HT1080 (cell line): ENCODE measurements around the gene HOXD9. TPM values are rescaled to one million over a fixed set of nuclear protein-coding genes. Genes with fewer than 3 reads are reported as not detected.
A peak's percentile ranks its signal among the peaks of the same experiment; 100 is the strongest.

ENCODE experiments used
- DNase-seq: peaks from one replicate; pipeline ENCODE4 v3.0.0-alpha.2; 2015; ENCODE audit warnings: low read depth
- total RNA-seq: library from RNA; depleted of rRNA; stranded (reverse); fragments of >200 nt; shearing (Covaris generic); gene quantifications from 2 replicates; pipeline ENCODE4 v1.2.3, GENCODE V29; 2014

HOXD9 gene
- total RNA-seq, 1 experiment from 2014 or later, result 0.53 TPM

DNA sequence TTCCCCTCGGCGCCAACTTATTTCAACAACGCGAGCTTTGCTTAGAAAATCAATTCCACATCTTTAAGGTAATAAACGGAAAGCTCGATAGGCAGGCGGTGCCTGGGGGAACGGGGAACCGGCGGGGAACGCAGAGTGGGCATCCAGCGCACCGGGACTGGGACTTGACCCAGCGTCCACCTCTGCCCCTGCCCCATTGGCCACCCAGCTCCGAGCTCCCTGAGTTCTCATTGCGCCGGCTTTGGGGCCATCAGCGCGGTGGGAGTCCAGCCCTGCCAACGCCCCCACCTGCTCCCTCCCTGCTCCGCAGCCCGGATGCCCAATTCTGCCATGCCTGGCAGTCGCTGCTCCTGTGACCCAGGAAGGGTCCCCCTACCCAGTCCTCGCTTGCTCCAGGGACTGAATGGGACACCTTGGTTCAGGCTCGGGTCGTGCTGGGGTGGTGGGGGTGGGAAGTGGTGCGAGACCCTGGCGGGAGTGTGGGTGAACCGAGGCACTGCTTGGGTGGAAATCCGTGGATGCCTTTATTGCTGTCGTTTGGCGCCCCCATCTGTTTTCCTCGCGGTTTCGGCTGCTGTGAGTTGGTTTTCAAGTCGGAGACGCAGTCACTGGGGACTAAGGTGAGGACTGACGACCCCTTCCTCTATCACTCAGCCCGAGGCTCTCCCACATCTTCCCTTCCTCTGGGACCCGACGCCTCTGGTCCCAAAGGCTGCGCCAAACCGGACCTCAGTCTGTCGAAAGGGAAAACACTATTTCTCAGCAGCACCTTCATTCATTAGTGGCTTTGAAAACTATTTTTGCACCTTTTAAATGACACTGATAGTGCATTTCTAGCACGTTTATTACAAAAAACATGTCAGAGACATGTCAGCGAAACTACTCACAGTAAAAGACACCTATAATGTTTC, 36.4 kb upstream of the HOXD9 start:
- peak; percentile 25 for DNase-seq

DNA sequence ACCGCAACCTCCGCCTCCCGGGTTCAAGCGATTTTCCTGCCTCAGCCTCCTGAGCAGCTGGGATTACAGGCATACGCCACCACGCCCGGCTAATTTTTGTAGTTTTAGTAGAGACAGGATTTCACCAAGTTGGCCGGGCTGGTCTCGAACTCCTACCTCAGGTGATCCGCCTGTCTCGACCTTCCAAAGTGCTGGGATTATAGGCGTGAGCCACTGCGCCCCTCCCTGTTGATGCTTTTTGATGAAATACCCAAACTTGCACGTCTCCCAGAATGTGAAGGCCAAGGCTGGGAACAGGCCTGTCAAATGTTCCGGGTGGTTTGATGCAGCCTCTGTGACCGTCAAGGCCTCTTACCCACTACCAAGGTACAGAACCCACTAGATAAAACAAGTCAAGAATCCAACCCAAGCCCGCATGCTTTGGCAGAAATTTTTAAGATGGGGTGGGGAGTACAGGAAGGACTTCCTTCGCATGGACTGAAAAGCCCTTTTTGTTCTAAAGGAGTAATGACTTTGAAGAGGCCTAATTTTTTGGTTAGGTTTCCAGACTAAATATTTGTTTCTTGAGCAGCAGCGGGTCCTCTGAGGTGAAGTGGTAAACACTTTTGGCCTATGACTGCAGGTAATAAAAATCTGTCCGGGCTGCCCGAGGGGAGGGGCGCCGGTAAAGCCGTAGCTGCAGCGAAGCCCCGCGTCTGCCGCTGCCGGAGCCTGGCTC, 35.0 kb upstream of the HOXD9 start:
- no peak for DNase-seq

DNA sequence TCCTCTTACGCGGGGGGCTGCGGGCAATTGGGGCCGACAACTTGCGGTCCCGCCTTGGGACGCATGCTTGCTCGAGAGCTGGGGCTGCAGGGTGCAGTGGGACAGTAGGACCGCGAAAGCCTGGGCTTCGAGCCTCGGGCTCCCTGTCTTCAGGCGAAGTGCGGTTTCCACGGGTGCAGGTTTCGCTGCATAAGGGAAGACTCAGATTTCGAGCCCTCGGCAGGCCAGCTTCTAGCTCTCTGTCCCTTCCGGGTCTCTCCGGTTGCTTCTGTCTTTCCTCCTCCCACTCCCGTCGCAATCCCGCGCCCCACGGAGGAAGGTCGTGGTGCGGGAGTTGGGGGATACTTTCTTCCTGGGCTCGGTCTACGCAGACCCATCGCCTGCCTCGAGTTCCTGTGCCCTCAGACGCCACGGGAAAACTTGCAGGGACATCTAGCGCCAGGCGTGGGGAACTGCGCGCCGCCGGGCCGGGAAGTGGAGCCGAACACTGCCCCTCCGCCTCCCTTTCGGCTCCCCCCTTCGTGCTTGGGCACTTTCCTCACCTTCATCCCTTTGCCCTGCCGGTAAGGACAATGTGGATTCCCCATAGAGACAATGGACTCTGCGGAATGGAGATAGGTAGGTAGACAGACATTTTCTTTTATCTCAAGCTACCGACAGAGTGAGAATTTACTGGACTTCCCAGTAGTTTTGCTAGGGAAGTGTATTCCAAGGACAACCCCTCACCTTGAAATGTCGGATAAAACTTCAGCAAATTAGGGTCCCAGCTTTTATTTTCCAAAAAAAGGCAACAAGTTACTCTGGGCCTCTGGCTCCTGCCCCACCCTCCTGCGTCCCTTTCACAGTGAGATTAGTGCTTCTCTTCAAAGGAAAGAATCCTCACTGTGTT, 34.2 kb upstream of the HOXD9 start:
- peak; percentile 38 for DNase-seq

DNA sequence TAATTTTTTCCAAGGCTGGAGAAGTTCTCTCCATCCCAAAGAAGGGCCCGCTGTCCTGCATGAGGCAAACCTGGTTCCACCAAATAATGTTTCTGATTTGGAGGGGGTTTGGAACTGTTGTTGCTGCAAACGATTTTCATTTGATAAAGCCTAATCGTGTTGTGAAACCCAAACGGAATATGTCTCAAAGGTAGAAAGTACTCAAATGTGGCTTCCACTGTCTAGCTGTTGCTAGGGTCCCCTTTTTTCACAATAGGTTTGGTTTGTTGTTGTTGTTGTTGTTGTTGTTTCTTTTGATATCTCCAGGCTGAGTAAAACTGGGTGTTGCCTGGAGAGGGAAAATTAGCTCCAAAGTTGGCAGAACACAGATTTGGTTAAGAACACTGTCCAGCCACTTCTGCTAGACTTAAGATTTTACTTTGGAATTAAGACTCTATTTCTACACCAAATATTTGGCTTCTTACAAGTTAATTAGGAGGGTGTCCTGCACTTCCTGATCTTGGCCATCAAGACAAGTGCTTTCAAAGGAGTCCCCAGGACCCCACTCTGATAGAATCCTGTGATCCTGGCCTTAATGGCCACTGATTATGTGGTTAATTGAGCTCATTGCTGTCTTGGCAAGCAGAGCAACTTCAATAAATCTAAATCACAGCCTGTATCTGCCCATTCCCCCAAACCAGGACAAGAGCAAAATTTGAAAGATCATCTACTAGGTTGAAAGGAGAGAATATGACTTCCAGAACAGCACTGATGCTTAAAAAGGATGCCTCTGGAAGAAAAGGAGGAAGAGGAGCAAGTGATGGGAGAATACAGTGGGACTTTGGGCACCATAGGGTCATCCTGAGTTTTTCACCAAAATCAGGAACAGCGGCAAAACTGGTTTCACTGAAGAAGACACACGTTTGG, 33.3 kb upstream of the HOXD9 start:
- no peak for DNase-seq

DNA sequence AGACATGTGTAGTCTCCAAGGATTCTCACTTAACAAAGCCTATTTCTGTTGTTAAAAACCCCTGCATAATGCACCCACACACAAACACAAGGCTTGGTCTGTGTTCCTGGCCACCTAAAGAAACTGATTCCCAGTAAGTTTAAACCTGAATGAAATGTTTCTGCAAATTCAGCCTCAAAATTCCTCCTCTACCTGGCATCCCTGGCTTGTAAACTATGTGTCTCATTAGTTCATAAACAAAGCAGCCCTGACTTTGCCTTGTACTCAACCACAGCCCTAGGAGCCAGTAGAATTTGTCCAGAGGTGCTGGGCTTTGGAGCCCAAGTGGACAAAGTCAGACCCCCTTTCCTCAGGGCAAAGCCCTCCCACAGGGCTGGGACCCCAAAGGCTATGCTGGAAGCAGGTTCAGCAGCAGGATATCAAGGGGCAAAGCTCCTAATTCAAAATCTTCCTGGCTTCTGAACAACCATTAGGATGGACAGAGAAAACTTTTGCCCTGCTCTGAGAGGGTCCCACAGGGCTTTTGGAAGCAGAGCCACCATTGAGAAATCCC, 32.6 kb upstream of the HOXD9 start:
- DNase-seq, result no peak

DNA sequence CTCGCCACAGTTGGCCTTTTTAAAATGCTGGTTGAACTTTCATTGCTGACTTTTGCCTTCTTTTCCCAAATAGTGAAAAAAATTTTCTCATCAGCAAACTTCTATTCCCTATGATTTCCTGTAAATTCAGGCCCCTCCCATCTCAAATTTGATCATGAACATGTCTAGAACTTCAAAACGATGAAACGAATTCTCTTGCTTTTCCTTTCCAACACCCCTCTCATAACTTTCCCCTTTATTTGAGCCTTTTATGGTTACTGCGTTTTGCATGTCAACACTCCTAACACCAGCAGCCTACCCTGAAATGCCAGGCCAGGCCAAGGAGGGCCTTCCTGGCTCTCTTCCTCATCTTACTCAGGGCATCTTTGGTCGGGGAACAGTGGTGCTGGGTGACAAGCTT, 31.7 kb upstream of the HOXD9 start:
- no peak for DNase-seq

- no peak for DNase-seq
Observed at GRCh38 chr2:176091329-176092258, 30.9 kb upstream of the HOXD9 start.

- DNase-seq, result no peak
Observed at GRCh38 chr2:176092270-176093144, 30.0 kb upstream of the HOXD9 start, which contains the start of gene HOXD13. HOXD13 (plus strand) TSS chr2:176092721; CDS start chr2:176092891, 170 bp downstream.

DNA sequence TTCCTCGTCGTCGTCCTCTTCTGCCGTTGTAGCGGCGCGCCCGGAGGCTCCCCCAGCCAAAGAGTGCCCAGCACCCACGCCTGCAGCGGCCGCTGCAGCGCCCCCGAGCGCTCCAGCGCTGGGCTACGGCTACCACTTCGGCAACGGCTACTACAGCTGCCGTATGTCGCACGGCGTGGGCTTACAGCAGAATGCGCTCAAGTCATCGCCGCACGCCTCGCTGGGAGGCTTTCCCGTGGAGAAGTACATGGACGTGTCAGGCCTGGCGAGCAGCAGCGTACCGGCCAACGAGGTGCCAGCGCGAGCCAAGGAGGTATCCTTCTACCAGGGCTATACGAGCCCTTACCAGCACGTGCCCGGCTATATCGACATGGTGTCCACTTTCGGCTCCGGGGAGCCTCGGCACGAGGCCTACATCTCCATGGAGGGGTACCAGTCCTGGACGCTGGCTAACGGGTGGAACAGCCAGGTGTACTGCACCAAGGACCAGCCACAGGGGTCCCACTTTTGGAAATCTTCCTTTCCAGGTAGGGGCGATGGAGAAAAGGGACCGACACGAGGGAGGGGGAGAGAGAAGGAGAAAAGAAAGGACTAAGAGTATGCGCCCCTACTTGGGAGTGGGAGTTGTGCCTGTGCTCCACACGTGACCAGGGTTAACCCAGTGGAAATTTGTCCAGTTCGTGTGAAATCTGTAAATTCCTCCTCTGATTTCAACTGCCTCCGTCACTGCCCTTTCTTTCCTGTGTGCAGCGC, 29.2 kb upstream of the HOXD9 start:
- DNase-seq, result peak; percentile 45

- DNase-seq, result no peak
Observed at GRCh38 chr2:176093898-176094249, 28.6 kb upstream of the HOXD9 start.

DNA sequence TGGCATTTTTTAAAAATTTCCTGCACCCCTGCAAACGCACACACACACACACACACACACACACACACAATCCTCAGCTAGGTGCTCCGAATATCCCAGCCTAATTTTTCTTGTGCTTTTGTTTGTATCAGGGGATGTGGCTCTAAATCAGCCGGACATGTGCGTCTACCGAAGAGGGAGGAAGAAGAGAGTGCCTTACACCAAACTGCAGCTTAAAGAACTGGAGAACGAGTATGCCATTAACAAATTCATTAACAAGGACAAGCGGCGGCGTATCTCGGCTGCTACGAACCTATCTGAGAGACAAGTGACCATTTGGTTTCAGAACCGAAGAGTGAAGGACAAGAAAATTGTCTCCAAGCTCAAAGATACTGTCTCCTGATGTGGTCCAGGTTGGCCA, 28.2 kb upstream of the HOXD9 start:
- DNase-seq, result no peak

DNA sequence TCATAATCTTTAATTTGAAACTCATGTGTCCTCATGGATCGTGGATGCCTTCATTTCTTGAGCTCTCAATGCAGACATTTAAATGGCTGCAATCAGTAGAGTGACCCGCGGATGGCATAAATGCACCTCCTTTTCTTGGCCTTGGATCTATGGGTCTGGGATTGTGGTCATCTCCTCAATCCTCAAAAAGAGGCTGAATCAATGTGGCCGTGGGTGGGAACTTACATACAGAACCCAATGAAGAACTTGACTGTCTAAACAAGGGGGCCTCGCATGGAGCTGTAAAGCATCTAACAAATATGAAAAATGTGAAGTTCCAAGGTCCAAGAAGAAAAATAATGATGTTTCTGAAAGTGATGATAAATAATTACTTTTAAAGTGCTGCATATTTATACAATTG, 27.1 kb upstream of the HOXD9 start:
- DNase-seq, result no peak

- DNase-seq, result peak; percentile 20
Observed at GRCh38 chr2:176096243-176096985, 26.1 kb upstream of the HOXD9 start.

GRCh38 chr2:176096986-176097819, 25.3 kb upstream of the HOXD9 start:
- DNase-seq, result peak; percentile 84

DNA sequence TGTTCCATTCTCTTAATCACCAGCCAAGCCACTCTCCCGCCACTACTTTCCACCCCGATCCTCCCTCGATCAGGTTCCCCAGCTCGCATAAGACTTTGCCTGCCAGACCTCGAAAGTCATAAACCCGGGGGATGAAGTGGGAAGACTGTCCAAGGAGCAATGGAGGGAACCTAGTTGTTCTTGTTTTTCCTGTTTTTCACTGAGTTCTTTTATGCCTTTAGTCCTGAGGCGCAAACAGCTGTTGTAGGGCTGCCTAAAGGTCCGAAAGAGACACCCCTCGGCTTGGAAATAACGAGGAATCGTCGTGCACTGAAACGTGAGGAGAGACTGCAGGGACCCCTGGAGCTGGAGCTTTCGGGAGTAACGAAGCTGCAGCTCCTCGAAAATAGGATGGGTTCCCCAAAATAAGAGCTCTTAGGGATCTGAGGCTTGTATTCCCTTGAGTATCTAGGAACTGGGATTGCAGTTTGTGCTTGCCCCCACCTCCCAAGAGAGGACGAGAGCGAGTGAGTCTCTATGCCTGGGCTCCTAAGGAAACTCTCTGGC, 24.6 kb upstream of the HOXD9 start:
- DNase-seq, result no peak
